Transverse colon (tissue), 4 donors: ENCODE results near the gene RTL10.

ENCODE experiments used
- CTCF ChIP-seq, 5 experiments: fragments of 200-600 bp in 3 of 5; fragments of 450-650 bp in 2 of 5; sonication (generic) in 3 of 5; IDR thresholded peaks; 1 replicate in 2 of 5; 2 replicates in 3 of 5; pipeline ENCODE4 v1.5.1; 2016 to 2017; ENCODE audit warnings: antibody characterized with exemption in 5 of 5, inconsistent platforms in 3 of 5, mild to moderate bottlenecking in 2 of 5, moderate library complexity in 1 of 5
- EP300 ChIP-seq: sonication (generic); formaldehyde crosslinking; IDR thresholded peaks from one replicate; pipeline ENCODE4 v1.6.1; 2017; ENCODE audit warnings: antibody characterized with exemption, low read depth
- POLR2A ChIP-seq: fragments of 450-650 bp; IDR thresholded peaks from one replicate; pipeline ENCODE4 v1.6.1; 2016; ENCODE audit warnings: antibody characterized with exemption, mild to moderate bottlenecking, moderate library complexity
- POLR2AphosphoS5 ChIP-seq, 3 donors: sonication (generic); formaldehyde crosslinking; IDR thresholded peaks; one replicate each; pipeline ENCODE4 v1.6.1; 2016; ENCODE audit warnings: antibody characterized with exemption in 3 of 3

- TF ChIP-seq CTCF (IDR thresholded peaks at IDR 0.05) (no peak), POLR2A (no peak), POLR2AphosphoS5 (IDR thresholded peaks at IDR 0.05) (no peak), EP300 (no peak)
Observed at GRCh38 chr22:19816372-19817119, 38.1 kb downstream of the RTL10 start.
